Stimulated activated CD4-positive, alpha-beta T cell treated with anti-CD3 and anti-CD28 coated beads, TNF-alpha, amount 100 ng/mL, for 48 hours (primary cell): ENCODE measurements around the gene ZDHHC11.
"Not testable (repeated sequence)": the region's sequence is repeated elsewhere in the genome, so short reads cannot be mapped to it uniquely, and the experiment has no call there.

Experiments
- DNase-seq, 3 donors: peaks; one replicate each; pipeline ENCODE4 v3.0.0-alpha.2; 2020; ENCODE audit warnings: low read depth in 3 of 3

The ZDHHC11 gene

DNA sequence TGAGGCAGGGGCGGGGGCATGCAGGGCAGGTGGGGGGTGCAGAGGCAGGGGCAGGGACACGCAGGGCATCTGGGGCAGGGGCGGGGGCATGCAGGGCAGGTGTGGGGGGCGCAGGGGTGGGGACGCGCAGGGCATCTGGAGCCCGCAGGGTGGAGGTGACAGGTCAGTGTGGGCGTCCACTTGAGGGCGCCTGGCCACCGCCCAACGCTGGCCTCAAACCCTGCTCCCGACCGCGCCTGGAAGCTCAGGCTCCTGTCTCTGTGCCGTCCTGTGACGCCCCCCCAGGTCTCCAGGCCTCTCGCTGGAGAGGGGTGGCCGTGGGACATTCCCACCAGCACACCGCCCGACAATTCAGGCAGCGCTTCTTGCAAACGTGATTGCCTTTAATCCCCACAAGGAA lies 6.9 kb downstream of the ZDHHC11 start:
- DNase-seq, result not testable (repeated sequence)

DNA sequence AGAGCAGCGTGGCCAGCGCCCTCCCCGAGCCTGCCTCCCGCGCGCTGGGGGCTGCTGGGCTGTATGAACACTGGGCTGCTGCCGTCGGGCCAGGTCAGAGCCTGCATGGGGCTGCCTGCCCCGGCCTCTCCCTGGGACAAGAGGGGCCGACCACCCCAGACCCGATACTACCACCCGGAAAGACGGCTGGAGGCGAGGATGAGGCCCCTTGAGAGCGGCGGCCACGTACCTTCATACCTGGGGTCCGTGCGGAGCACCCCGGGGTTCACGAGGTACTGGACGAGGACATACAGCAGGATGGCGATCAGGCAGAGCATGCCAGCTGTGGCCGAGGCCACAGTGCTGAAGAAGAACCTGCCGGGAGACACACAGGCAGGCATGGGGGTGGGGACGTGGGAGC lies 7.4 kb downstream of the ZDHHC11 start:
- DNase-seq, result not testable (repeated sequence)

DNA sequence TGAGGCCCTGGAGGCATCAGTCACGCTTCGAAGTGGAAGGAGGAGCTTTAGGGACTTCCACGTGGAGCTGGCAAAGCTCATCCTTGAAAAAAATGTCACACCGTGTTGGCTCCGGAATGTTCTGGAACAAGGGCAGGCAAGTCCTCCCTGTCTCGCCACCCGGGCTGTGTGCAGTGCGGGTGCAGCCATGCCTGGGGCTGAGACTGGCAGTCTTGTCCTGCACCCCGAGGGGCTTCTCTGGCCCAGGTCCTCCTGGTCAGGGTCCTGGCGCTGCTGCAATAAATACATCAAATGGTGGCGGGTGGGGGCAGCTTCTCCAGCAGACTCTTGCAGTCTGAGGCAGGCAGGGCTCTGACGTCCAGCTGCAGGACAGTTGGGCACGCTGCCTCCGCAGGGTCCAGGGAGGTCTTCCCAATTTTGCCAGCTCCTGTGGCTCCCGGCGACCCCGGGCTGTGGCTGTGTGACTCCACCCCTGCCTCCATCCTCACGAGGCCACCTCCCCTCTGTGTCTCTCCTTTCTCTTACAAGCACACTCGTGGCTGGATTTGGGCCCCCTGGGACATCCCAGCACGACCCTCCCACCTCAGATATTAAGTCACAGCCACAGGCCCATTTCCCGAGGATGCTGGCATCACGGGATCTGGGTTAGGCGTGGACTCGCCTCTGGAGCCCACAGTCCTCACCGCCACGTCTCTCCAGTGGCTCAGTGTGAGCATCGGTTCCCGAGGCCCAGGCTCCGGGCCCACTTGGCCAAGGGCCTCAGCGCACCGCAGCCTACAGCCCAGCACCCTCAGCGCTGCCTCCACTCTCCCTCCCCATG lies 8.2 kb downstream of the ZDHHC11 start:
- DNase-seq, result not testable (repeated sequence)

DNA sequence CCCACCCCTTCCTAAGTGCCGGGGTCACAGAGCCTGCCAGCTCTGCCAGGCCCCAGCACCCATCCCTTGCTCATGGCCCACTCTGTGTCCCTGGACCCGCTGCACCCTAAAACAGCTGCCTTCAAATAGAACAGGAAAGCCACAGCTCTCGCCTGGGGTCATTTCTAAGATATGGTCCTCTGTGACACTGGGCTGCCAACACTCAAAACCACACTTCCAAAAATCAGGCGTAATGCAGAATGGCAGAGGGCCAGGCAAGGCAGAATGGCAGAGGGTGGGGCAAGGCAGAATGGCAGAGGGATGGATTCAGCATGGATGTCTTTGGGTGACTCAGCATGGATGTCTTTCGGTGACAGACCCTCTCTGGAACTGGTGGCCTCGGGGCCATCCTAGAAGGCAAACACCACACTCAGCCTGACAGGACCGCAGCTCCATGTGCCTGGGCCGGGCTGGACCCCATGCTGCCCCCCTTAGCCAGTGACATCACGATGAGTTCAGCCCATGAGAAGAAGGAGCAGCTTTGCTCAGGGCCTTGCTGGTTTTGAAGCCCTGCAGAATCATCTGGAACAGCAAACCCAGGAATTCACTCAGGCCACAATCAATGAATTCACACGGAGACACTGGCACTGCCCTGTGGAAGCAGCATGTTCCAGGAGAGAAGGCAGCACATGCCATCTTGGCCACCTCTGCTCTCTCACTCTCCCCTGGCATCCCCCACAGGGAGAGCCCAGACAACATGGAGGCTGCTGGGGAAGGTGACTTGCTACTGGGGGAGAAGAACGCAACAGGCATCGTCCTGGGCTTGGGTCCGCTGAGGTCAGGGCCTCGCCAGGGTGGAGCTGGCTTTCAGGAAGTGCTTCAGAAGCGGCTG lies 9.0 kb downstream of the ZDHHC11 start:
- DNase-seq, result not testable (repeated sequence)

DNA sequence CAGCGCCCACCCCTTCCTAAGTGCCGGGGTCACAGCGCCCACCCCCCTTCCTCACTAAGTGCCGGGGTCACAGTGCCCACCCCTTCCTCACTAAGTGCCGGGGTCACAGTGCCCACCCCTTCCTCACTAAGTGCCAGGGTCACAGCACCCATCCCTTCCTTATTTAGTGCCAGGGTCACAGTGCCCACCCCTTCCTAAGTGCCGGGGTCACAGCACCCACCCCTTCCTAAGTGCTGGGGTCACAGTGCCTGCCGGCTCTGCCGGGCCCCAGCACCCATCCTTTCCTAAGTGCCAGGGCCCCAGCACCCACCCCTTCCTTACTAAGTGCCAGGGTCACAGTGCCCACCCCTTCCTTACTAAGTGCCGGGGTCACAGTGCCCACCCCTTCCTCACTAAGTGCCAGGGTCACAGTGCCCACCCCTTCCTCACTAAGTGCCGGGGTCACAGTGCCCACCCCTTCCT lies 9.8 kb downstream of the ZDHHC11 start:
- DNase-seq, result not testable (repeated sequence)

DNA sequence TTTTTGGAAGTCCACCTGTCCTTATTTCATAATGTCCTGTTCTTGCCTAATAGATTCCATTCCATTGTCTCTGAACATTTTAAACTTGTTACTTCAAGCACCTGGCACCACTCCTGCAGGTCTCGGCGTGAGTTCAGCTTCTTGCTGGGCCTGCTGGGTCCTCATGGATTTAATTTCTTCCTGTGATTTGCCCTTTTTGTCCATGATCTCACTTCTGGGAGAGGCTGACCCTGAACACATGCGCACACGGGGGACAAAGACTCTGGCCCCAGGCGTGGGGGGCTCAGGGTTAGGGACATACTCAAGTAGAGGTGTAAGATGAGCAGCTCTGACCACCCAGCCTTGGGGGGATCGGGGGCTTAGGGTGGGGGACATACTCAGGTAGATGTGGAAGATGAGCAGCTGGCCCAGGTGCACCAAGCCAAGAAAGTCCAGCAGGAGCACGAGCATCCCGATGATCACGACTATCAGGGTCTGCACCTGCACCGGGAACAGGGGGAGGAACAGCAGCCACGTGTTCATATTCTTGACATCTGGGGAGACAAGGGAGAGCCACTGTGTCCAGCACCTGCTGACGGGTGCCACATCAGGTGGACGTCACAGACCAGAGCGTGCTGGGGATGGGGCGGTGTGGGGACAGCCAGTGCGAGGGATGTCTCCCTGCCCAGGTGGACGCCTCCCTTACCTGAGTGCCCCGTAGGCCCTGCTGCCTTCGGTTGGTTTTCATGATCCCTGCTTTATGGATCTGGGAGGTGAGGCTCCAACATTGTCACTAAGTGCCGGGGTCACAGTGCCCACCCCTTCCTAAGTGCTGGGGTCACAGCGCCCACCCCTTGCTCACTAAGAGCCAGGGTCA lies 10.4 kb downstream of the ZDHHC11 start:
- DNase-seq, result not testable (repeated sequence)

DNA sequence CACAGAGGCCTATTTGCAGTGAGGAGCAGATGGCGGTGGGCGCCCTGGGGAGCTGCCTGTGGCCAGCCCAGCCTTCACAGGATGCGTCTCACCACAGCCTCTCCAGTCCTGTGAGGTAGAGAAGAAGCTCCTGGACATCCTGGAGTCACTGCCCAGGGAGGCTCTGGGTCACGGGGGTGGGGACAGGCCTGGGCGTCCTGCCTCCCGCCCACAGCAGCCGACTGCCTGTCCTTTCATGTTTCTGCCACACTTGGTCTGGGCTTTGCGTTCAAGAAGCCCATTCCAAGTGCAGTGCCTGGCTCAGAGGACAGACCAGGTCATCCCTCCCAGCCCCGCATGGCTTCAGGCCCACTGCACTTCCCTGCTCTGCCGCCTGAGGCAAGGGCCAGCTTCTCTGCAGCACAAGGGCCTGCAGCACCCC lies 12.3 kb downstream of the ZDHHC11 start:
- not testable (repeated sequence) for DNase-seq

DNA sequence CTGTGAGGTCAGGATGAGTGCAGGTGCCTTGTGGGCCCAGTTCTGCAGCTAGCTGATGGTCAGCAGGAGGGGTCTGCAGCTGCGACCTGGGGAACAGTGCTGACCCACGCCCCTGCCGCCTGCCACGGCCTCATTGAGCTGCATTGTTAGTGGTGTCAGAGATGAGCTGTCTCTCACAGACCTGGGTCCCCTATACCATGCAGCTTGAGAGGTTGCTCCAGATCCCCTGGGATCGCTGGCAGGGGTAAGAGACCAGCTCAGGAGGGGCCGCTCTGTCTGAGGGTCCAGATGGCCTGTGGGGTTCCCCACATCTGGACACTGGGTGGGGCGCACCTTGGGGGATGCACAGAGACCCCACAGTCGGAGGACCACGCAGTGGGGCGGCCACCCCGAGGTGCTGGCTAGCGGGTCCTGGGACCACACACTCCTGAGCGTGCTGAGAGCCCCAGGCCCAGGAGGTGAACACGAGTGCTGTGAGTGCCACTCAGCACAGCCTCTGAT lies 13.1 kb downstream of the ZDHHC11 start:
- DNase-seq, result not testable (repeated sequence)

DNA sequence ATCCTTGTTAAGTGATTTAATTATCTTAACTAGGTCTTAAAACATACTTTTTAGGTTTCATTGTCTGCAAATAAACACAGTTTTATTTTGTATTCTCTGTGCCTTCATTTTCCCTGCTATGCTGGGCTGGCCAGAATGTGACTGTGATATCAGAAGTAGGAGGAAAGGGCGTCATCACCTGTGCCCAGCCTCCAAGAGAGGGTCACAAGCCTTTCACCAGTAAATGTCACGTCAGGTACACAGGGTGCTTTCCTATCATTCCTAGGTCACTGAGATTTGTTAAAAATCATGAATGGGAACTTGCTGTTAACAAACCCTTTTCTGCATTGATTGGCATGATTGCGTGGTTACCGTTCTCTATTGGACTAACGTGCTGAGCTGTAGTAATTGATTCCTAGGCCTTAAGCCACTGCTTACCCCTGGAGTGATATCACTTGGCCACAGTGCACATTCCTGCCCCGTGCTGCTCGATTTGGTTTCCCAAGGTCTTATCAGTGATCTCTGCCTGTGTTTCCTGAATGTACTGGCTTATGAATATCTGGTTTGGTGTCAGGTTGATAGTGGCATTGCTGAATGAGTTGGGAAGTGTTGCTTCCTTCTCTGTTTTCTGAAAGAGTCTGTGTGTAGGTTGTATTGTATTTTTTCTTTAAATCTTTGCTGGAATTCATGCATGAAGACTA lies 14.7 kb downstream of the ZDHHC11 start:
- not testable (repeated sequence) for DNase-seq

DNA sequence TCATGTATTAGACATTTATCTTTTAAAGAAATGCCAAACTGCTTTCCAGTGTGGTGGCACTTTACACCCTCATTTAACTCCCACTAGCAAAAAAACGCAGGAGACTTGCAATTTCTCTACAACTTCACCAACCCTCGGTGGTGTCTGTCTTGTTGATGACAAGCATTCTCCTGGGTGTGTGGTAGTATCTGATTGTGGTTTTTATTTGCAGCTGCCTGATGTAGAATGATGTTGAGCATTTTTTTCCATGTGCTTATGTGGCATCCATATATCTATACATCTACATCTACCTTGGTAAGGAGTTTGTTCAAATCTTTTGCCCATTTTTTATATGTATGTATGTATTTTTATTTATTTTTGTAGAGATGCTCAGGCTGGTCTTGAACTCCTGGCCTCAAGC lies 16.8 kb downstream of the ZDHHC11 start:
- DNase-seq, result not testable (repeated sequence)

DNA sequence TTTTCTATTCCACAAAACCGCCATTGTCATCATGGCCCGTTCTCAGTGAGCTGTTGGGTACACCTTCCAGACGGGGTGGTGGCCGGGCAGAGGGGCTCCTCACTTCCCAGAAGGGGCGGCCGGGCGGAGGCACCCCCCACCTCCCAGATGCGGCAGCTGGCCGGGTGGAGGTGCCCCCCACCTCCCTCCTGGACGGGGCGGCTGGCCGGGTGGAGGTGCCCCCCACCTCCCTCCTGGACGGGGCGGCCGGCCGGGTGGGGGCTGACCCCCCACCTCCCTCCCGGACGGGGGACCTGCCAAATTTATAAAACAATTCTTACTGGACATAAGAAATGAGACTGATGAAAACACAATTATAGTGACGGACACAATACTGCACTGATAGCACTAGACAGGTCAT lies 22.6 kb downstream of the ZDHHC11 start:
- DNase-seq, result not testable (repeated sequence)

DNA sequence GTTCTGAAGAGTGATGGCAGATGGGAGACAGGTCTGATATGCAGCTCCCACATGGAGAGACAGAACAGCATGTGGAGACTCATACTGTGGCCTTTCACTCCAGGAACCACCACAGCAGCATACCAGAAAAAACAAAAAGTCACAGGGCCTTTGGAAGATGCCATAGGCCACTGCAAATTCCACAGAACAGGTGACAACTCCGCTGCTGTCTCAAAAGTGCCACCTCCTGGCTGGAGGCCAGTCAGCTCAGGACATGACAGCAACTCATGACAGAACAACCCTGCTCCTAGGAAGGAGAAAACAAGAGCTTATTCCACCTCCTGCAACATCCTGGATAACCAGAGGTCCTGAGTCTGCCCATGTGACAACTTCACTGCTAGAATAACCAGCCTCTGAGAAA lies 25.2 kb downstream of the ZDHHC11 start:
- not testable (repeated sequence) for DNase-seq

DNA sequence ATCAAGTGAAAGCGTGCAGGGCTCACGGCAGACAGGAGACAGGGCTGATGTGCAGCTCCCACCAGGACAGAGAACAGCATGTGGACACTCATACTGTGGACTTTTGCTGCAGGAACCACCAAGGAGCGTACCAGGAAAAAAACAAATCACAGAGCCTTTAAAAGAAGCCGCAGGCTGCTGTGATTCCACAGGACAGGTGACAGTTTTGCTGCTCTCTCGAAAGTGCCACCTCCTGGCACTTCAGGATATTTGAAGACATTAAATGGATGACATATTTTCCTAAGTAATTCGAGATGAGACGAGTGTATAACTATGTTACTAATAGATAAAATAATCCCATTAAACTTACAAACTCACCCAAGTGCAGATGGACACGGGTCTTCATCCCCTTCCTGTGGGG lies 29.3 kb downstream of the ZDHHC11 start:
- DNase-seq, result no peak

DNA sequence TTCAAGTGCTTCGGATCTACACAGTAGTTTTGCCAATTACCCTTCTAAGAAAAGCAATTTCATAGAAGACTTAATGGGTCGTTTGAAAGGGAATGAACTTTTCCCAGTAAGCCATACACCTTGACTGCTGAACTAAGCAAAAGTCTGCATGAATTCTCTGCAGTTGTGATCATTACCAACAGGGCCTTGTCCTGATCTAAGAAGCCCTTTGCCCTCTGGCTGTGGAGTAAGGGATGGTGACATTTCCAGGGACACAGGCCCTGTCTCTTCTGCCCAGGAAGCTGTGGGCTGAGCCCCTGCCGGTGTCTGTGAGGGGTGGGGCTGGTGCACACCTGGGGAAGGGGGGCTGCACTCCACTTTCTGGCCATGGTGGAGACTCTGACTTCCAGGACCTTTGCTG lies 30.5 kb downstream of the ZDHHC11 start:
- DNase-seq, result no peak

DNA sequence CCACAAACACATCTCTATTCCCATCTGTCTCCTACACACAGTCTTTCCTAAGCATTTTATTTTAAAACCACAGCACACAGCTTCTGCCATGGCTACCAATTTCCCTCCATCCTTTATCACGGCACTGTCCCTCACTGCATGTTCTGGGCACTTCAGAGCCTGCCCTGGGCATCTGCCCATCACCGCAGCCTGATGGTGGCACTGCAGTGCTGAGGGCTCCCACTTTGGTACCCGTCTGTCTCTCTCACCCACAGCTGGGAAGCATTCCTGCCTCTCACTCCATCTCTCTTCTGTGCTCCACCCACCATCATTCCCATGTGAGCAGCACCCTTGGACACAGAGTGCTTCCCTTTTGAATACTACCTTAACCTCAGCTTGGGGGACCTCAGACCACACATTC lies 31.7 kb downstream of the ZDHHC11 start:
- DNase-seq, result no peak

DNA sequence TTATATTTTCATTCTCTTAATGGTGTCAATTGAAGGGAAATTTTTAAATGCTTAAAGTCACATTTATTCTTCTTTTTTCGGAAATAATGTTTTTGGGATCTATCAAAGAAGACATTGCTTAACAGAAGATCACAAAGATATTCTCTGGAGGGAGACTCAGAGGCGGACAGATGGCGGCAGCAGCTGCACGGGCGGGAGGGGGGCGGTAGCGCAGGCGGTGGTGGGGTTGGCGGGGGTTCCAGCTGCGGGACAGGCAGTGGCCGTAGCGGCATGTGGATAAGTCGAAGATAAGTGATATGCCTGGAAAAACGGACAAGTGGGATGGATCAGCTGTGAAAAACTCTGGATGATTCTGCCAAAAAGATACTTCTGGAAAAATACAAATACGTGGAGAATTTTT lies 34.6 kb downstream of the ZDHHC11 start:
- no peak for DNase-seq

DNA sequence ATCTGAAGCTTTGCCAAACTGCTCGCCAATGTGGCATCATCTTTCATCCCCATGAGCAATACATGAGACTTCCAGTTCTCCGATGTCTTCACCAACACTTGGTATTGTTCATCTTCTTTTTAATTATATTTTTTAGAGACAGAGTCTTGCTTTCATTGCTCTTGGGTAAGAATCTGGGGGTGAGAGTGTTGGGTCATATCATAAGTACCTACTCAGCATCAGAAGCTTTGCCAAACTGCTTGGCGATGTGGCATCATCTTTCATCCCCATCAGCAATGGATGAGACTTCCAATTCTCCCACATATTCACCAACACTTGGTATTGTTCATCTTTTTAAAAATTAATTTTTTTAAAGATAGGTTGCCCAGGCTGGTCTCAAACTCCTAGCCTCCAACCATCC lies 35.3 kb downstream of the ZDHHC11 start:
- DNase-seq, result no peak

DNA sequence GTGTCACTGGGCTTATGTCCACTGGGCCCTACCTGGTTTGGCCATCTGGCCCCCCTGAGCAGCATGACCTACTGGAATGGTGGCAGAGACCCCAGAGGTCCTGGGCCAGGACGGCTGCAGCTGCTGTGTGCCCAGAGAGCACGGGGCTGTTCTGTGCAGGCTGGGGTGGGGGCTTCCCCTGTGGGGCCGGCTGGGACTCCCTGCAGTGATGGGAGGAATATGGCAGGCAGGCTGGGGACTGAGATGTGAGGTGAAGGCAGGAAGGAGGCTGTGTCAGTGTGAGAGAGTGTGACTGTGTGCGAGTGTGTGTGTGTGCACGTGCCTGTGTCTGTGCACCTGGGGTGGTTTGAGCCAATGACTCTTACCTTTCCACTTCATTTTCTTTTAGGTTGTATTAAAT lies 37.2 kb downstream of the ZDHHC11 start:
- DNase-seq, result not testable (repeated sequence)

DNA sequence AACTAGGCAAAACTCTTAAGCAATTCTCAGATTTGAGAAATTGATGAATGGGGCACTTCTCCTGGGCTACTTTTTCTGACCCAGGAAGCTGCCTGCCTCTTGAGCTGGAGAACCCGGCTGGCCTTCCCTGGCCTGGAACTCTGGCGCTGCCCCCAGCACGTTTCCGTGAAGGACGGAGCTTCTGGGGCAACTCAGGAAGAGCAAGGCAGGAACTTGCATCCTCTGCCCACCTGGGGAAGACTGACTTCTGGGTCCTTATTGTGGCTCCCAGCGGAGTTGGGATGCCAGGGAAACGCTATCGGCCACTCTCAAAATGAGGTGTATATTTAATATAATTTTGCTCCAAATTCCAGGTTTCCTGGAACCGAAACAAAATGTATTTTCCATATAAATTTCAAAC lies 39.4 kb downstream of the ZDHHC11 start:
- DNase-seq, result not testable (repeated sequence)

DNA sequence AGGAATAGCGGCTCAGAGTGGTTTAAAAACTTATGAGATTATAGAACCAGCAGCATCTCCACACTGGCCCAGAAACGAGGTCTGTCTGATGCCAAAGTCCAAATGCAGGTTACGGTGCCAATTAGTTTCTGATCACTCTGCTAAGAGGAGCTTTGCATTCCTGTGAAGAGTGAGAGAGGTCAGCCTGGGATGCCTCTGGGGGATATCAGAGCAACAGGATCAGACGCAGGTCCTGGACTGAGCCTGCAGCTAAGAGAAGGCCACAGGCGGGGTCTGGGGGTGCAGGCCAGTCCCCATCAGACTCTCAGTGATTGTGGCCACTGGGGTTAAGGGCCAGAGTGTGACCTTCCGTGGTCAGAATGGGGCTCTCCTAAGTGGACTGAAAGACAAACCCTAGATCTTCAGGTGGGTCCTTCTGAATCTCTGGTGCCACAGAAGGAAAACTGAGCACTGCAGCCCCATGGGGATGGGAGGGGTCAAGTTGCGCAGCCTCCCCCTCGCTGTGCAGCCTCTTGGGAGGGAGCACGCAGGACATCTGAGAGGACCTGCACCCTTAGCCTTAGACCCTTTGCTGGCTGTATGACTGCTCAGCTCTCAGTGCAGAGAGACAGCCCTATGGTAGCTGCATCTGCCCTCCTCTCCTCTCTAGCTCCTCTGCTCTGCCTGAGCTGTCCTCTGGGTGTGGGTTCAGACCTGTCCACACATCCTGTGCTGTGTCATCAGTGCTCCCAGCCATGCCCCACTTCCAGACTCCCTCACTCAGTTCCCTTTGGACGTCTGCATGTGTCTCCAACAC lies 42.9 kb downstream of the ZDHHC11 start:
- not testable (repeated sequence) for DNase-seq
